OCI-M1 (cell line): Measurements from ENCODE around the gene RGS12.
A peak's percentile ranks its signal among the peaks of the same experiment; 100 is the strongest.

Experiments
- DNase-seq: peaks from one replicate; lab custom pipeline; 2025; lab: John Stamatoyannopoulos, UW

RGS12 gene, protein sequence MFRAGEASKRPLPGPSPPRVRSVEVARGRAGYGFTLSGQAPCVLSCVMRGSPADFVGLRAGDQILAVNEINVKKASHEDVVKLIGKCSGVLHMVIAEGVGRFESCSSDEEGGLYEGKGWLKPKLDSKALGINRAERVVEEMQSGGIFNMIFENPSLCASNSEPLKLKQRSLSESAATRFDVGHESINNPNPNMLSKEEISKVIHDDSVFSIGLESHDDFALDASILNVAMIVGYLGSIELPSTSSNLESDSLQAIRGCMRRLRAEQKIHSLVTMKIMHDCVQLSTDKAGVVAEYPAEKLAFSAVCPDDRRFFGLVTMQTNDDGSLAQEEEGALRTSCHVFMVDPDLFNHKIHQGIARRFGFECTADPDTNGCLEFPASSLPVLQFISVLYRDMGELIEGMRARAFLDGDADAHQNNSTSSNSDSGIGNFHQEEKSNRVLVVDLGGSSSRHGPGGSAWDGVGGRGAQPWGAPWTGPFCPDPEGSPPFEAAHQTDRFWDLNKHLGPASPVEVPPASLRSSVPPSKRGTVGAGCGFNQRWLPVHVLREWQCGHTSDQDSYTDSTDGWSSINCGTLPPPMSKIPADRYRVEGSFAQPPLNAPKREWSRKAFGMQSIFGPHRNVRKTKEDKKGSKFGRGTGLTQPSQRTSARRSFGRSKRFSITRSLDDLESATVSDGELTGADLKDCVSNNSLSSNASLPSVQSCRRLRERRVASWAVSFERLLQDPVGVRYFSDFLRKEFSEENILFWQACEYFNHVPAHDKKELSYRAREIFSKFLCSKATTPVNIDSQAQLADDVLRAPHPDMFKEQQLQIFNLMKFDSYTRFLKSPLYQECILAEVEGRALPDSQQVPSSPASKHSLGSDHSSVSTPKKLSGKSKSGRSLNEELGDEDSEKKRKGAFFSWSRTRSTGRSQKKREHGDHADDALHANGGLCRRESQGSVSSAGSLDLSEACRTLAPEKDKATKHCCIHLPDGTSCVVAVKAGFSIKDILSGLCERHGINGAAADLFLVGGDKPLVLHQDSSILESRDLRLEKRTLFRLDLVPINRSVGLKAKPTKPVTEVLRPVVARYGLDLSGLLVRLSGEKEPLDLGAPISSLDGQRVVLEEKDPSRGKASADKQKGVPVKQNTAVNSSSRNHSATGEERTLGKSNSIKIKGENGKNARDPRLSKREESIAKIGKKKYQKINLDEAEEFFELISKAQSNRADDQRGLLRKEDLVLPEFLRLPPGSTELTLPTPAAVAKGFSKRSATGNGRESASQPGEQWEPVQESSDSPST (N-terminal part only)

DNA sequence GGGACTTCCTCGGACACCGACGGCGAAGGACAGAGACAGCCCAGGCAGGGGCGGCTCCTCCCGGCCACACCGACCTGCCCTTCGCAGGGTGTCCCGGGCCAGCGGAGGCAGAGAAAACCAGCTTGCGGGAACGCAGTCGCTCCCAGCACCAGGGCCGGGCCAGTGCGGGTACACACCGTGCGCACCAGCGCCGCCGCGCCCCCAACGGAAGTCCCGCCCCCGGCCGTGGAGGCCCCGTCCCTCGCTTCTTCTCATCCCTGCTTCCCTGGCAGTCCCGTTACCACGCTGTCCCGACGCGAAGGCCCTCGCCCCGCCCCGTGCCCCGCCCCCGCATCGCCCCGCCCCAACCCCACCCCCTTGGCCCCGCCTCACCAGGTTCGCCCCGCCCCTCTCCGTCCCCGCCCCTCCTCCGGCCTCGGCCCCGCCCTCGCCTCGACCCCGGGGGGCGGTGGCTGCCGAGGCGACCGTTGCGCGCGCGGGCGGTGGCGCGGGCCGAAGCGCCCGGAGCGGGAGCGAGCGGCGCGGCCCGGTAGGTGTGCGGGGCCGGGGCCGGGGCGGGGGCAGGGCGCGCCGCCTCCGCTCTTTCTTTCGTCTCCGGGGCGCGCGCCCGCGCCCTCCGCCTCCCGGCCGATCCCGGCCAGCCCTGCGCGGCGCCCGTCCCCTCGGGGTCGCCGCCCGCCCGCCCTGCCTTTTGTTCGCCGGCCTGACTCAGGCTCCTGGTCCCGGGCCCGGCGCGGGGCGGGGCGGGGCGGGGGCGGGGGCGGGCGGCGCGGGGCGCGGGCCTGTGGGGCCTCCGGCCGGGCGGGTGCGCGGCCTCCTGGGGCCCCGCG lies at the start of gene RGS12:
RGS12 (plus strand) TSS at position 451 of the 830 bp plus-strand sequence. CDS start 23,150 bp downstream, outside the sequence.
- peak; percentile 90 for DNase-seq

GRCh38 chr4:3243136-3243780 lies 49.6 kb upstream of the RGS12 start:
- DNase-seq = no peak

DNA sequence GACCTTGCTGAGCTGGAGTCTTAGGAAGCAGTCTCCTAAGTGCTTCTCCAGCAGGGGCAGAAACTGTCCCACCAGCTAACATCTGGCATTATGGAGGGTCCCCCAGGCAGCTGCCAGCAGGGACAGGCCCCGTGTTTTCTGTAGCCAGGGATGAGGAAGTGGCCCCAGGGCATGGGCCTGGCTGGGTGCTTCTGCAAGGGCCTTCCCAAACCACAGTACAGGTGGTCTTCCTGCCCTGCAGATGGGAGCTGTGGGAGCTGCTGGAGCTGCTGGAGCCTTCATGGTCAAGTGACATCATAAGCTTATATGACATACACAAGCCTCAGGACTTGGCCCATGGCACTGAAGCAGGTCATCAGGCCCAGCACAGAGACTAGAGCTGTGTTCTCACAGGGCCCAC lies 48.8 kb upstream of the RGS12 start:
- no peak for DNase-seq

DNA sequence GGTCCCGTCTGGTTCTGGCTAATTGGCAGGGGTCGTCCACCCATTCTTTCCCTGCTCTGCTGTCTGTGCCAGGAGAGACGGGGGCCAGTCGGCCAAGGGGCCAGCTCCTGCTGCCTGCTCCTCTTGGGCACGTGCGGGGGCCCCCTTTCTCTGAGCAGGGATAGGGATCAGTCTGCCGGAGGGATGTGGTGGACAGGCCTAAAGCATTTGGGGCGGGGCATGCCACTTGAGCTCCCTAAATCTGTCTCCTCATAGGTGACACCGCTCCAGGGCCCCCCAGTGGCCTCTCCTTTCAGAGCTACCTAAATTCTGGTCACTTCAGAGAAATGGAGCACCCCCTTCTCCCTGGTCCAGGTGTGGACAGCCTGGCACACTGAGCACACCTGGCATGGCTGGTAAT lies 48.1 kb upstream of the RGS12 start:
- DNase-seq = no peak

- no peak for DNase-seq
These were observed 47.1 kb upstream of the RGS12 start for GRCh38 chr4:3245676-3246075.

DNA sequence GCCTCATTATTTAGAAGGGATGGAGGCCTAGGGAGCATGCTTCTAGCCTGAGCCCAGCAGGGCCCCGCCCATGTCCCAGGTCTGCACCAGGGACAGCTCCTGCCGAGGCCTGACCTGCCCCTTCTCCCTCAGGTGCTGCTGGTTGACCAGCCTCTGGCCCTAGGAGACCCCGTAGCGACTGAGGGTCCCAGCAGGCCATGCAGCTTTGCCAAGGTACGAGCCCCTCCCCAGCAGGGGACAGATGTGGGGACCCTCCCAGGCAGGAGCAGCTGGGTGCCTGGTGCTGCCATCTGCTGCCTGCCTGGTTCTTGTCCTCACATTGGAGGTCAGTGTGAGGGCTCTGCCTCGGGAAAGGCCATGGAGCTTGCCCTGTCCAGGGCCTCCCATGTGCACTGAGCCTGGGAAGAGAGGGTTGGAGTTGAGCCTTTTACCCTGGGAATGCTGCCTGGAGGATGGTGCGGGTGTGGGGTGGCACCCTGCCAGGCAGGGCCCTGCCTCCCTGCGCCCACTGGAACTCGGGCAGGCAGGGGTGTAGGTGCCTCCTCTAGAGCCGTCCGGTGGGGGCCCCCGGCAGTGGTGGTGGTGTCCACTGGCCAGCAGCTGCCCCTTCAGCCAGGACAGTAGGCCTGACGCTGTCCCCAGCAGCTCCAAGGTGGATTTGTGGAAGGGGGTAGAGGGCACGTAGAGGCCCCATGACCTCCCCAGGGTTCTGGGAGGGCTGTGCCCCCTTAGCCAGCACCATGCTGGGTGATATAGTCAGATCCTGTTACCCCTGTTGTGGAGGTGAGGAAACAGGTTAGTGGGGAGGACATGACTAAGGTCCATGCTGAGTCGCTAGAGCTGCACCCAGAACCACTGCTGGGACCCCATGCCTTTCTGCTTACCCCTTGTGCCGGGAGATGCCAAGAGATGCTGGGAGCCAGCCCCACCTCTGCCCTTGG lies 46.1 kb upstream of the RGS12 start:
- DNase-seq = no peak

DNA sequence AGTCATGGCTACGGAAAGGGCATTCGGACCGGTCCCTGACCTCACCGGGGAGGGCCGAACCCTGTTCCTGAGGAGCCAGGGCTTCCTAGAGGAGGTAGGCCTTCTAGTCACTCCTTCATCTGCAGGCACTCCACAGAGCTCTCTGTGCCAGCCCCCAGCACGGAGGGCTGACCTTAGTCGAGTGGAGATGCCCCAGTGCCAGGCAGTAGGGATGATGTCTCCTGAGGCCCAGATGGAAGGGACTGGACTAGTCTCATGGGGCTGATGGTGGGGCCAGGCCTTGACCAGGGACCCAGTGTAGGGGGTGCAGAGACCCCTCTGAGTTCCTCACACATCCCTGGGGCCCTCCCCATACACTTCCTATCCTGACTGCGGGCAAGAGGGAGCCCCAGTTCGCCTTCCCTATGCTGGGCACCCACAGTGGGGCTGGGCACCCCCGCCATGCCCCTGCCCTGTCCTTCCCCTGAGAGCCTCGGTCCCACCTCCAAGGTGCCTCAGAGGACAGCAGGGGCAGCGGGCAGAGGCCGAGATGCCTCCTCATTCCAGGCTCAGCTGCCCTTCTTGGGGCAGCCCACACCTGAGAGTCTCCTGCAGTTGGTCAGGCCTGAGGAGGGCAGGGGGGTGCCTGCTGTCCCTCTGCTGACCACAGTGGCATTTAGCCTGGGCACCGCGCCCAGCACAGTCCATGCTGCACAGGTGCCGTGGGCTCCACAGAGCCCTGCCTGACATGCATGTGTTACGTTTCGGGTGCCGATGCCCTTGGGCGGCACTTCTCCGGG lies 45.2 kb upstream of the RGS12 start:
- no peak for DNase-seq

- no peak for DNase-seq
These were observed 44.7 kb upstream of the RGS12 start for GRCh38 chr4:3248178-3248480.

GRCh38 chr4:3248811-3249661 lies 43.8 kb upstream of the RGS12 start, which contains the start of gene MSANTD1:
Gene MSANTD1, plus strand, starts transcription at chr4:3249159. Its CDS starts 64 bp downstream, at chr4:3249223.
- no peak for DNase-seq

GRCh38 chr4:3249711-3250437 lies 42.9 kb upstream of the RGS12 start:
- DNase-seq = no peak

- DNase-seq = no peak
These were observed 42.3 kb upstream of the RGS12 start for GRCh38 chr4:3250438-3250955.

GRCh38 chr4:3250956-3251690 lies 41.7 kb upstream of the RGS12 start:
- DNase-seq = no peak

DNA sequence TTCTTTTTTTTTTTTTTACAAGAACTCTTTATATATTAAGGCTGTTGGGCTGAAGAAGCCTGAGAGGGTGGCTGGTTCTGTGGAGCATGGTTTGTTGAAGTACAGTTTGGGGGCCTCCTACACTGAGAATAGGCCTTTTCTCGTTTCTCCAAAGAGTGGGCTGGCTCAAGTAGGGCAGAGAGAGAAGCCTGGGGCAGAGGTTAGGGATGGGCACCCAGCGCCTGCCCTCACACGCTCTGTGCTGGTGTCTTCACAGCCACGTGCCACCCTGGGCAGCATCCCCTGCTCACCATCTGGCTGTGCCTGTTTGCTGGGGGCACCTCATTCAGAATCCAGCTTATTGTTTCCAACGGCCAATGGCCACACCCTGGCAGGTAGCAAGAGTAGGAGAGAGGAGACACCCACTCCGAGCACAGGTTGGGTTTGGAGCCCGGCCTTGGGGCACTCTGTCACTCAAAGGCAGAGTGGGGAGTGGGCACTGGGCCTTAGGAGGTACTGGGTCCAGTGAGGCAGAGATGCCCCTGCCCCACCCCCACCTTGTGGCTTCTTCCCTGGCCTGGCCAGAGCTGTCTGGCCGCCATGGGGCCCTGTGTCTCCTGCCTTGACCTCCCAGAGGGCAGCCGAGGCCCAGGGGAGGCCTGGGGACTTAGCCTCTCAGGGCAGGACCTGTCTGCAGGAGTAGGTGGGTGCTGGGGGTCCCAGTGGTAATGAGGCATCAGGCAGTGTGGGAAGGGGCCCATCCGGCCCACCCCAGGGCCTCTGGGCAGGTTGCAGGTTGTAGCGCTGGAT lies 40.9 kb upstream of the RGS12 start:
- no peak for DNase-seq

DNA sequence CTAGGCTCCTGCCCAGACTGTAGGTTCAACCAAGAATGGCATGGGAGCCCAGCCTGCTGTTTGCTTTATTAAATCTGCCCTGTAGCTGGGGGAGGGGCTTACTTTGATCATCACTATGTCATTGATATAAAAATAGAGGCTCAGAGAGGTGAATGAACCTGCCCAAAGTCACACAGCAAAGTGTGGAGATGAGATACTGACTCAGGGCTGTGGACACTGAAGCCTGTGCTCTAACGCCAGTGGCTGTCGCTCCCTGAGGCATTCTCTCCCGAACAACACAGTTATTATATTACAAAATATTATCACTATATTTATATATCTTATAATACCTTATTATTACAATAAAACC lies 40.4 kb upstream of the RGS12 start:
- DNase-seq = no peak

DNA sequence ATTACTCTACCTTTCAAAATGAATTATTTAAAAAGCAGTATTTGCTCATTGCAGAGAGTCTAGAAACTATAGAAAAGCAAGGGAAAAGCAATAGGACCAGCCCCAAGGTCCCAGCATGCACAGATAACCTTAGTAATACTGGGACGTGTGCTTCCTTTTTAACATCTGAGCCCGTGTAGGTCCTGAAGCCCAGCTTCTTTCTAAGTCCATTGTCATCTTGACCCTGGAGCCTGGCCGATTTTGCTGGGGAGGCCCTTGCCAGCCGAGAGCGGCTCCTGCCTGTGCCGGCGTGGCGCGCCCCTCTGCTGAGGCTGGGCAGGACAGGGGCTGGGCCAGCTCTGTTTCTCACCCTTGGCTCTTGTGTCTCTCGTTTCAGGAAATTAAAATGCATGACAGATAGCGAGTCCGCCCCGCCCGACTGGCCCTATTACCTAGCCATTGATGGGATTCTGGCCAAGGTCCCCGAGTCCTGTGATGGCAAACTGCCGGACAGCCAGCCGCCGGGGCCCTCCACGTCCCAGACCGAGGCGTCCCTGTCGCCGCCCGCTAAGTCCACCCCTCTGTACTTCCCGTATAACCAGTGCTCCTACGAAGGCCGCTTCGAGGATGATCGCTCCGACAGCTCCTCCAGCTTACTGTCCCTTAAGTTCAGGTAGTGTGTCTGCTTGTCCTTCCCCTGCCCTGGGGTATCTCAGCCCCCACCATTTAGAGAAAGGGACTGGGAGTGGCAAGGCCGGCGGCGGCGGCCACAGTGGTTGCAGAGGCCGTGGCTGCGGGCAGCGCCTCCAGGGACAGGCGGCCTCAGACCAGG lies 39.8 kb upstream of the RGS12 start:
- DNase-seq = no peak
